Neuronal stem cell (in vitro differentiated cells): ENCODE results near the gene PTGS2.

ENCODE experiments used
- DNase-seq: peaks from one replicate; pipeline ENCODE4 v3.0.0-alpha.2; 2013; ENCODE audit warnings: low spot score
- H2AFZ ChIP-seq: one replicate; pipeline ENCODE4 v1.6.1; 2013; ENCODE audit warnings: mild to moderate bottlenecking, low read length, inconsistent platforms
- H2AK5ac ChIP-seq: 2 replicates; pipeline ENCODE4 v1.6.1; 2013; ENCODE audit warnings: low read depth, mild to moderate bottlenecking, inconsistent platforms, low read length, moderate library complexity, mixed read lengths
- H2BK120ac ChIP-seq: 2 replicates; pipeline ENCODE4 v1.6.1; 2013; ENCODE audit warnings: low read depth, mild to moderate bottlenecking, inconsistent platforms, low read length, moderate library complexity, mixed read lengths
- H2BK12ac ChIP-seq: one replicate; pipeline ENCODE4 v1.6.1; 2013; ENCODE audit warnings: low read length, inconsistent platforms
- H2BK15ac ChIP-seq: 2 replicates; pipeline ENCODE4 v1.6.1; 2013; ENCODE audit warnings: mild to moderate bottlenecking, low read length, inconsistent platforms, mixed read lengths
- H2BK5ac ChIP-seq: one replicate; pipeline ENCODE4 v1.6.1; 2013; ENCODE audit warnings: inconsistent platforms, mild to moderate bottlenecking, low read length, moderate library complexity
- H3K14ac ChIP-seq: one replicate; pipeline ENCODE4 v1.6.1; 2013; ENCODE audit warnings: low read length, inconsistent platforms
- H3K18ac ChIP-seq: 2 replicates; pipeline ENCODE4 v1.6.1; 2013; ENCODE audit warnings: low read length, inconsistent platforms
- H3K23ac ChIP-seq: 2 replicates; pipeline ENCODE4 v1.6.1; 2013; ENCODE audit warnings: low read depth, mild to moderate bottlenecking, mixed read lengths, low read length, inconsistent platforms; ENCODE audit not compliant: poor library complexity
- H3K27ac ChIP-seq: replicated peaks from 3 replicates; pipeline ENCODE4 v1.5.1; 2013; ENCODE audit warnings: low read length, inconsistent platforms
- H3K27me3 ChIP-seq, 3 experiments: 2 replicates each; pipeline ENCODE4 v1.6.1; 2013; ENCODE audit warnings: low read length in 3 of 3, mild to moderate bottlenecking in 2 of 3, inconsistent platforms in 1 of 3, low read depth in 1 of 3, mixed read lengths in 1 of 3, moderate library complexity in 1 of 3; ENCODE audit not compliant: control insufficient read depth in 3 of 3, insufficient read depth in 3 of 3
- H3K36me3 ChIP-seq, 2 donors: replicated peaks in 1 of 2; 2 replicates each; pipeline ENCODE4 v1.6.1; 2013; ENCODE audit warnings: low read length in 2 of 2; ENCODE audit not compliant: control insufficient read depth in 2 of 2, insufficient read depth in 2 of 2
- H3K4ac ChIP-seq: 2 replicates; pipeline ENCODE4 v1.6.1; 2013; ENCODE audit warnings: inconsistent platforms, mild to moderate bottlenecking, low read length, moderate library complexity
- H3K4me1 ChIP-seq, 2 donors: 1 replicate in 1 of 2; 2 replicates in 1 of 2; pipeline ENCODE4 v1.6.1; 2013; ENCODE audit warnings: low read length in 2 of 2, low read depth in 1 of 2; ENCODE audit not compliant: control insufficient read depth in 2 of 2, insufficient read depth in 1 of 2
- H3K4me2 ChIP-seq: one replicate; pipeline ENCODE4 v1.6.1; 2013; ENCODE audit warnings: mild to moderate bottlenecking, low read length, inconsistent platforms; ENCODE audit not compliant: insufficient read depth, poor library complexity, severe bottlenecking
- H3K4me3 ChIP-seq, 2 donors: 2 replicates each; pipeline ENCODE4 v1.5.1; 2013; ENCODE audit warnings: low read length in 2 of 2, mild to moderate bottlenecking in 2 of 2, inconsistent platforms in 1 of 2, moderate library complexity in 1 of 2
- H3K79me1 ChIP-seq: one replicate; pipeline ENCODE4 v1.6.1; 2013; ENCODE audit warnings: low read depth, mild to moderate bottlenecking, inconsistent platforms, low read length, moderate library complexity
- H3K9ac ChIP-seq: one replicate; pipeline ENCODE4 v1.6.1; 2013; ENCODE audit warnings: mild to moderate bottlenecking, low read depth, low read length, inconsistent platforms; ENCODE audit not compliant: poor library complexity
- H3K9me3 ChIP-seq, 2 donors: replicated peaks in 1 of 2; 2 replicates each; pipeline versions ENCODE3 to v1.6.1; 2013; ENCODE audit warnings: low read length in 2 of 2, mild to moderate bottlenecking in 2 of 2, inconsistent platforms in 1 of 2, low read depth in 1 of 2, mixed read lengths in 1 of 2, moderate library complexity in 1 of 2; ENCODE audit not compliant: control insufficient read depth in 2 of 2, insufficient read depth in 1 of 2
- H4K8ac ChIP-seq: one replicate; pipeline ENCODE4 v1.6.1; 2013; ENCODE audit warnings: low read depth, mild to moderate bottlenecking, inconsistent platforms, low read length, moderate library complexity
- H4K91ac ChIP-seq: one replicate; pipeline ENCODE4 v1.6.1; 2013; ENCODE audit warnings: low read length, low read depth, mild to moderate bottlenecking, inconsistent platforms; ENCODE audit not compliant: poor library complexity
- WGBS, 2 donors: extraction: QIAGEN DNeasy Blood & Tissue Kit; methylation state at CpG; one replicate each; pipeline ENCODE4 v1.1.7; 2013; ENCODE audit warnings: missing lambda C conversion rate in 2 of 2, mixed read lengths in 1 of 2; ENCODE audit not compliant: insufficient read length in 2 of 2, insufficient replicate concordance in 1 of 2; ENCODE audit errors: extremely low coverage in 2 of 2; 5-methylcytosine and 5-hydroxymethylcytosine counted together

Gene PTGS2

GRCh38 chr1:186715887-186716809 is 35.9 kb upstream of the PTGS2 start:
- Histone ChIP-seq H3K4me1 (no peaks in the 10 kb centered on the region), H2BK12ac (no peak overlapping the region), H3K9ac (no peak overlapping the region), H3K4me3 (no peak overlapping the region), H3K9me3 (no peaks in the 10 kb centered on the region), H3K4me2 (no peak overlapping the region), H3K23ac (no peak overlapping the region), H3K4ac (no peak overlapping the region), H2AFZ (no peak overlapping the region), H3K27me3 (no peaks in the 10 kb centered on the region), H3K79me1 (no peaks in the 10 kb centered on the region), H3K14ac (no peak overlapping the region), H3K18ac (no peak overlapping the region), H4K8ac (no peak overlapping the region), H2AK5ac (no peak overlapping the region), H4K91ac (no peak overlapping the region), H2BK5ac (no peak overlapping the region), H3K27ac (no peak overlapping the region), H2BK120ac (no peak overlapping the region), H2BK15ac (no peak overlapping the region), H3K36me3 (no peaks in the 10 kb centered on the region)
- DNase-seq = no peak
- no CpG with 5 or more reads among the region's 5 CpGs for WGBS, 2 donors

GRCh38 chr1:186710696-186711095 is 30.5 kb upstream of the PTGS2 start:
- Histone ChIP-seq H2BK12ac (no peak overlapping the region), H4K91ac (no peak overlapping the region), H4K8ac (no peak overlapping the region), H3K4ac (no peak overlapping the region), H3K4me3 (no peak overlapping the region), H3K23ac (no peak overlapping the region), H3K14ac (no peak overlapping the region), H3K4me2 (no peak overlapping the region), H2BK5ac (no peak overlapping the region), H2AFZ (no peak overlapping the region), H3K79me1 (no peaks in the 10 kb centered on the region), H3K4me1 (no peaks in the 10 kb centered on the region), H2BK120ac (no peak overlapping the region), H3K9ac (no peak overlapping the region), H3K36me3 (no peaks in the 10 kb centered on the region), H3K27ac (no peak overlapping the region), H3K18ac (no peak overlapping the region), H2AK5ac (no peak overlapping the region), H3K27me3 (no peaks in the 10 kb centered on the region), H3K9me3 (no peaks in the 10 kb centered on the region), H2BK15ac (no peak overlapping the region)
- WGBS, 2 donors = no CpG with 5 or more reads among the region's 2 CpGs
- no peak for DNase-seq

- no peak overlapping the region for H3K4me3 ChIP-seq
- no peak overlapping the region for H2BK5ac ChIP-seq
- H3K23ac ChIP-seq = no peak overlapping the region
- H3K27me3 ChIP-seq = no peaks in the 10 kb centered on the region
- H2AK5ac ChIP-seq = no peak overlapping the region
- no peak overlapping the region for H4K8ac ChIP-seq
- H3K4me1 ChIP-seq = no peaks in the 10 kb centered on the region
- H3K4me2 ChIP-seq = no peak overlapping the region
- no peak overlapping the region for H2BK12ac ChIP-seq
- no peak for DNase-seq
- no peak overlapping the region for H3K18ac ChIP-seq
- H3K14ac ChIP-seq = no peak overlapping the region
- no peaks in the 10 kb centered on the region for H3K9me3 ChIP-seq
- no peaks in the 10 kb centered on the region for H3K79me1 ChIP-seq
- H4K91ac ChIP-seq = no peak overlapping the region
- H3K27ac ChIP-seq = no peak overlapping the region
- H2BK120ac ChIP-seq = no peak overlapping the region
- H3K9ac ChIP-seq = no peak overlapping the region
- no peak overlapping the region for H2AFZ ChIP-seq
- H3K4ac ChIP-seq = no peak overlapping the region
- H3K36me3 ChIP-seq = no peaks in the 10 kb centered on the region
- no CpG with 5 or more reads among the region's 2 CpGs for WGBS, 2 donors
- no peak overlapping the region for H2BK15ac ChIP-seq
Observed at GRCh38 chr1:186708694-186709097, 28.5 kb upstream of the PTGS2 start.

GRCh38 chr1:186703209-186703766 is 23.1 kb upstream of the PTGS2 start:
- H3K18ac ChIP-seq = no peak overlapping the region
- WGBS, 2 donors = no CpG with 5 or more reads among the region's 8 CpGs

More at GRCh38 chr1:186703209-186703766, 23.1 kb upstream of the PTGS2 start:
- Histone ChIP-seq H3K27ac (no peak overlapping the region), H3K14ac (no peak overlapping the region), H4K91ac (no peak overlapping the region), H3K23ac (no peak overlapping the region), H3K4me1 (no peaks in the 10 kb centered on the region), H2AK5ac (no peak overlapping the region), H3K4me2 (no peak overlapping the region), H2BK120ac (no peak overlapping the region), H2BK15ac (no peak overlapping the region), H3K4ac (no peak overlapping the region), H3K36me3 (no peaks in the 10 kb centered on the region), H3K79me1 (no peaks in the 10 kb centered on the region), H3K9ac (no peak overlapping the region), H3K4me3 (no peak overlapping the region), H2BK5ac (no peak overlapping the region), H3K9me3 (no peaks in the 10 kb centered on the region), H4K8ac (no peak overlapping the region), H3K27me3 (no peaks in the 10 kb centered on the region), H2AFZ (no peak overlapping the region), H2BK12ac (no peak overlapping the region)
- DNase-seq = no peak
